ENCODE results near the gene STXBP5.
"Not testable (repeated sequence)": the region's sequence is repeated elsewhere in the genome, so short reads cannot be mapped to it uniquely, and the experiment has no call there.

STXBP5 gene

GRCh38 chr6:147248859-147249258, 44.6 kb downstream of the STXBP5 start:
- TF ChIP-seq CTCF (IDR thresholded peaks at IDR 0.05) = no peak
- intact Hi-C loops (cut with DNase I; ENCODE audit: low total_unique reads) = no loop called here
- Histone ChIP-seq H3K27me3 (no peaks in the 10 kb centered on the region), H3K36me3 (peaks cover 18 to 26% (median 19%) of the 10 kb centered on the region in 3 donors), H3K9me3 (no peaks in the 10 kb centered on the region), H3K4me3 (no peak overlapping the region), H3K27ac (no peak overlapping the region), H3K4me1 (peaks cover 0 to 4% (median 0%) of the 10 kb centered on the region in 4 donors)
- DNase-seq = no peak

GRCh38 chr6:147251072-147251471, 46.9 kb downstream of the STXBP5 start:
- H3K4me1 ChIP-seq = no peaks in the 10 kb centered on the region
- H3K27me3 ChIP-seq = no peaks in the 10 kb centered on the region
- no peak for TF ChIP-seq CTCF (IDR thresholded peaks at IDR 0.05)
- no peak overlapping the region for H3K27ac ChIP-seq
- intact Hi-C loops (cut with DNase I; ENCODE audit: low total_unique reads) = no loop called here
- H3K36me3 ChIP-seq = peaks cover 18 to 26% (median 19%) of the 10 kb centered on the region in 3 donors
- no peak for DNase-seq
- no peak overlapping the region for H3K4me3 ChIP-seq
- no peaks in the 10 kb centered on the region for H3K9me3 ChIP-seq

DNA sequence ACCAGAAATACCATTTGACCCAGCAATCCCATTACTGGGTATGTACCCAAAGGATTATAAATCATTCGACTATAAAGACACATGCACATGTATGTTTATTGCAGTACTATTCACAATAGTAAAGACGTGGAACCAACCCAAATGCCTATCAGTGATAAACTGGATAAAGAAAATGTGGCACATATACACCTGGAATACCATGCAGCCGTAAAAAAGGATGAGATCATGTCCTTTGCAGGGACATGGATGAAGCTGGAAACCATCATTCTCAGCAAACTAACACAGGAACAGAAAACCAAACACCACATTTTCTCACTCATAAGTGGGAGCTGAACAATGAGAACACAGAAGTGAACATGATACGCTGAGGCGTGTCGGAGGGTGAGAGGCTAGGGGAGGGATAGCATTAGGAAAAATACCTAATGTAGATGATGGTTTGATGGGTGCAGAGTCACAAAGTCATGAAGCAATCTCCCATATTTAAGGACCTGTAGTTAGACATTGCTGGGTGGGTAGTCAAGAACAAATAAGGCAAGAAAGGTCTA, 50.8 kb downstream of the STXBP5 start:
- DNase-seq; H3K9me3 ChIP-seq; H3K27me3 ChIP-seq; H3K4me1 ChIP-seq; intact Hi-C loops (cut with DNase I; ENCODE audit: low total_unique reads); H3K4me3 ChIP-seq; H3K27ac ChIP-seq: not testable (repeated sequence)
- peaks cover 12 to 21% (median 18%) of the 10 kb centered on the region in 3 donors for H3K36me3 ChIP-seq

DNA sequence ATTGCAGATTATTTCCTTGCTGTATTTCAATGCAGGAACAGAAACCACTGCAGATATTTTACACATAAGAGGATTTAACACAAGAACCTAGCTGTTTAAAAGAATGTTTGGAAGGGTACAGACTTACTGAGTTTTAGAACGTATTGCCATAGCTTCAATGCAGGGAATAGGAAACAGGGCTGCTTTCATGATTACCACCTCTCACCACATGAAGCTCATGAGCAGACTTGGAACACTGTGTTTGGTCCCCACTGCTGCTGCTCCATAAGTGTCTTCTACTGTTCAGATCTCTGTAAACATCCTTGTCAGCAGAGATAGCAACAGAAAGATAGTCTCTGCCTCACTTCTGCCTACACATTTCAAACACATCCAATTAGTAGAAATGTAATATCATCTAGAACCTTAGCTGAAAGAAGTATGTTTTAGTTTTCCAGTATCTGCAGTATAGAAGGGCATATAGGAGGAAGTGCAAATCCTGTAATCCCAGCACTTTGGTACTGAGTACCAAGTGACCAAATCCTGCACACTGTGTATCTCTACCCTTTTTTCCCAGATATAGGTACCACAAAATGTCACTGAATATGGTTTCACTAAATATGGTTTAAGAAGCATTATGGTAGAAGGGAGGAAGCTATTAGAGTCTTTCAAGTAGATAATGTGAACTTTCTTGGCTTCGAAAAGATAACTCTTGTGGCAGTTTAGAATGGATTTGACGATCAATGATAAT, 51.9 kb downstream of the STXBP5 start:
- Histone ChIP-seq H3K27me3 (no peaks in the 10 kb centered on the region), H3K9me3 (no peaks in the 10 kb centered on the region), H3K4me1 (no peaks in the 10 kb centered on the region), H3K36me3 (peaks cover 8 to 13% (median 11%) of the 10 kb centered on the region in 3 donors), H3K4me3 (no peak overlapping the region), H3K27ac (no peak overlapping the region)
- no peak for DNase-seq
- TF ChIP-seq CTCF (IDR thresholded peaks at IDR 0.05) = no peak
- intact Hi-C loops (cut with DNase I; ENCODE audit: low total_unique reads) = no loop called here

DNA sequence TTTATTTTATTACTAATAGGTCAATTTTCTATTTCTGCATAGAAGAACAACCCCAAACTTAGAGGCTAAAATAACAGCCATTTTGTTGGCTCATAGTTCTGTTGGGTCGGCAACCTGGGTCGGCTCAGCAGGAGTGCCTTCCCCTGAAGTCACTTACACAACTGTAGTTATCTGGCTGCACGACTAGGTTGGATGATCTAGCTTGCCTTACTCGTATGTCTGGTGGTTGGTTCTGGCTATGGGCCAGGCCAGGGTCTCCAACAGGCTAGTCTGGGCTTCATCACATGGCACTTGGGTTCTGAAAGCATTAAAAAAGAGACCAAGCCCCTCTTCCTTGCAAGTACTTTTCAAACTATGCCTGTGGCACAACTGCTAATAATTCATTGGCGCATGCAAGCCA, 53.5 kb downstream of the STXBP5 start:
- DNase-seq = no peak
- Histone ChIP-seq H3K27ac (no peak overlapping the region), H3K36me3 (no peaks in the 10 kb centered on the region), H3K4me3 (no peak overlapping the region), H3K9me3 (no peaks in the 10 kb centered on the region), H3K27me3 (no peaks in the 10 kb centered on the region), H3K4me1 (no peaks in the 10 kb centered on the region)
- no peak for TF ChIP-seq CTCF (IDR thresholded peaks at IDR 0.05)
- intact Hi-C loops (cut with DNase I; ENCODE audit: low total_unique reads) = no loop called here

DNA sequence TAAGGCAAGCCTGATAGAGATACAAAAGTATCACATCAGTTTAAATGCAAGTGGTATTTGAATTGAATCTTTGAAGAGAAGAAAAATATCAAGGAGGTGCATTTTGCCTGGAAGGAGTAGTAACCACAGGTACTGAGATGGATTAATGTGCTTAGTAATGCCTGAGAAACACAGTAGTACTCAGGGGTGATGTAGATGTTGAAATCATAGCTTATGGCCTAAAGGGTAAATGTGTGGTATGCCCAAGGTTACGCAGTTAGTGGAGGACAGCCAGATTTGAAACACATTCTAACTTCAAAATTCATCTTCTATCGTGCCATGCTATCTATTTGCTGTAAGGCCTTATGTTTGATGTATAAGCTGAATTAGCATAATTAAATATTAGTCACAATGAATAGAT, 55.9 kb downstream of the STXBP5 start:
- no peak for TF ChIP-seq CTCF (IDR thresholded peaks at IDR 0.05)
- Histone ChIP-seq H3K27ac (no peak overlapping the region), H3K4me1 (no peaks in the 10 kb centered on the region), H3K9me3 (no peaks in the 10 kb centered on the region), H3K36me3 (no peaks in the 10 kb centered on the region), H3K27me3 (no peaks in the 10 kb centered on the region), H3K4me3 (no peak overlapping the region)
- no peak for DNase-seq
- intact Hi-C loops (cut with DNase I; ENCODE audit: low total_unique reads) = no loop called here
